PC-9 (cell line): ENCODE results near the gene DVL1.

Source experiments
- CTCF ChIP-seq: fragments of 200-600 bp; sonication (generic); conservative IDR thresholded peaks from 2 replicates; pipeline ENCODE4 v1.6.1; 2017; ENCODE audit warnings: mixed run types, antibody characterized with exemption, mild to moderate bottlenecking, moderate library complexity
- EZH2 ChIP-seq: fragments of 200-600 bp; sonication (generic); IDR thresholded peaks from 2 replicates; pipeline ENCODE4 v1.8.0; 2017; ENCODE audit warnings: antibody characterized with exemption, low read depth

GRCh38 chr1:1298861-1299685 is 50.1 kb downstream of the DVL1 start:
- TF ChIP-seq CTCF (no peak), EZH2 (no peak)
